Caco-2 (cell line): ENCODE results near the gene BCKDK. TPM values are rescaled to one million over a fixed set of nuclear protein-coding genes. Genes with fewer than 3 reads are reported as not detected.

Source experiments
- BruUV-seq: library from RNA; stranded (reverse); fragments of 400-500 nt; replicated peaks from 2 replicates; lab custom pipeline; 2021; lab: Mats Ljungman, UMichigan
- CTCF ChIA-PET: fragments of 300-600 bp; sonication (Branson Sonifier 250); formaldehyde crosslinking; loops from one replicate; lab custom pipeline; 2022; ENCODE audit warnings: antibody characterized with exemption; lab: Charles Lee
- POLR2A ChIA-PET: fragments of 300-600 bp; sonication (Branson Sonifier 250); formaldehyde crosslinking; loops from one replicate; lab custom pipeline; 2022; ENCODE audit warnings: antibody characterized with exemption; lab: Charles Lee
- DNase-seq, 2 experiments: peaks; one replicate each; pipeline versions ENCODE4 v3.0.0 to v3.0.0-alpha.2; 2020 to 2022
- H3K27me3 ChIP-seq: replicated peaks from 2 replicates; pipeline ENCODE4 v1.6.0; 2011; ENCODE audit warnings: low read length; ENCODE audit not compliant: control insufficient read depth, insufficient read depth
- H3K36me3 ChIP-seq: 2 replicates; pipeline ENCODE4 v1.5.1; 2011; ENCODE audit warnings: low read length; ENCODE audit not compliant: control insufficient read depth, insufficient read depth
- H3K4me1 ChIP-seq: fragments of 250-450 bp; sonication (Bioruptor Pico); 2 replicates; pipeline ENCODE4 v1.5.1; 2020; ENCODE audit warnings: mild to moderate bottlenecking
- H3K4me3 ChIP-seq: 2 replicates; pipeline ENCODE4 v1.5.1; 2011; ENCODE audit warnings: low read depth, mild to moderate bottlenecking, control low read depth, low read length
- H3K9me3 ChIP-seq: fragments of 250-450 bp; sonication (Bioruptor Pico); 2 replicates; pipeline ENCODE4 v1.5.1; 2020; ENCODE audit warnings: mild to moderate bottlenecking, moderate library complexity
- H3K27ac Mint-ChIP-seq: one replicate; pipeline ENCODE4 v1.8.0; 2022; ENCODE audit warnings: mixed read lengths; ENCODE audit not compliant: unreplicated experiment
- H3K27me3 Mint-ChIP-seq: one replicate; pipeline ENCODE4 v1.8.0; 2022; ENCODE audit warnings: mixed read lengths; ENCODE audit not compliant: insufficient read depth, unreplicated experiment
- H3K36me3 Mint-ChIP-seq: one replicate; pipeline ENCODE4 v1.8.0; 2022; ENCODE audit warnings: mild to moderate bottlenecking, mixed read lengths; ENCODE audit not compliant: insufficient read depth, unreplicated experiment
- H3K4me1 Mint-ChIP-seq: one replicate; pipeline ENCODE4 v1.8.0; 2022; ENCODE audit warnings: low read depth, mixed read lengths; ENCODE audit not compliant: unreplicated experiment
- H3K4me3 Mint-ChIP-seq: one replicate; pipeline ENCODE4 v1.8.0; 2022; ENCODE audit warnings: mild to moderate bottlenecking, moderate library complexity, mixed read lengths; ENCODE audit not compliant: unreplicated experiment
- H3K9me3 Mint-ChIP-seq: one replicate; pipeline ENCODE4 v1.8.0; 2022; ENCODE audit warnings: mixed read lengths; ENCODE audit not compliant: unreplicated experiment
- CTCF ChIP-seq, 2 experiments: fragments of 200-600 bp in 1 of 2; IDR thresholded peaks; 1 replicate in 1 of 2; 2 replicates in 1 of 2; pipeline versions ENCODE4 v1.5.1 to v1.8.0; 2011 to 2022; ENCODE audit warnings: antibody characterized with exemption in 1 of 2, control low read depth in 1 of 2, inconsistent platforms in 1 of 2, low read depth in 1 of 2, low read length in 1 of 2, mild to moderate bottlenecking in 1 of 2, moderate library complexity in 1 of 2; ENCODE audit not compliant: insufficient read depth in 1 of 2, severe bottlenecking in 1 of 2, unreplicated experiment in 1 of 2
- intact Hi-C: fragments of 100-400 bp; cut with micrococcal nuclease; formaldehyde crosslinking; loops from one replicate; pipeline ENCODE4 v1.10.0; 2022; ENCODE audit not compliant: unreplicated experiment
- total RNA-seq: library from RNA; stranded (reverse); gene quantifications from 2 replicates; pipeline ENCODE4 v1.2.3, GENCODE V29; 2022

The BCKDK gene
- total RNA-seq, 1 experiment from 2014 or later, result 34.1 TPM

DNA sequence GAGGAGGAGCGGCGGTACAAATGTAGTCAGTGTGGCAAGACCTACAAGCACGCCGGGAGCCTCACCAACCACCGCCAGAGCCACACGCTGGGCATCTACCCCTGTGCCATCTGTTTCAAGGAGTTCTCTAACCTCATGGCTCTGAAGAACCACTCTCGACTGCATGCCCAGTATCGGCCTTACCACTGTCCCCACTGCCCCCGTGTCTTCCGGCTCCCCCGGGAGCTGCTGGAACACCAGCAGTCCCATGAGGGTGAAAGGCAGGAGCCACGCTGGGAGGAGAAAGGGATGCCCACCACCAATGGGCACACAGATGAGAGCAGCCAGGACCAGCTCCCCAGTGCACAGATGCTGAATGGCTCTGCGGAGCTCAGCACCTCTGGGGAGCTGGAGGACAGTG, 31.2 kb upstream of the BCKDK start:
- peaks cover 8% of the 10 kb centered on the region for H3K36me3 Mint-ChIP-seq
- CTCF ChIA-PET, result no interaction called here
- H3K4me1 Mint-ChIP-seq, result peaks cover 7% of the 10 kb centered on the region
- BruUV-seq, result no TSS peak
- TF ChIP-seq CTCF (IDR thresholded peaks at IDR 0.05; ENCODE audit: insufficient read depth in 1 of 2, low read depth in 1 of 2, low read length in 1 of 2, severe bottlenecking in 1 of 2, unreplicated experiment in 1 of 2), result no peak
- Histone ChIP-seq H3K9me3 (no peaks in the 10 kb centered on the region), H3K36me3 (peaks cover 3% of the 10 kb centered on the region), H3K27me3 (no peaks in the 10 kb centered on the region), H3K4me1 (peaks cover 4% of the 10 kb centered on the region; the same call in 1 of the 2 replicates), H3K4me3 (no peak overlapping the region)
- POLR2A ChIA-PET, result no interaction called here
- H3K27me3 Mint-ChIP-seq, result no peaks in the 10 kb centered on the region
- intact Hi-C loops, result no loop called here
- no peak for DNase-seq
- no peak overlapping the region for H3K4me3 Mint-ChIP-seq
- no peak overlapping the region for H3K27ac Mint-ChIP-seq
- H3K9me3 Mint-ChIP-seq, result no peaks in the 10 kb centered on the region

DNA sequence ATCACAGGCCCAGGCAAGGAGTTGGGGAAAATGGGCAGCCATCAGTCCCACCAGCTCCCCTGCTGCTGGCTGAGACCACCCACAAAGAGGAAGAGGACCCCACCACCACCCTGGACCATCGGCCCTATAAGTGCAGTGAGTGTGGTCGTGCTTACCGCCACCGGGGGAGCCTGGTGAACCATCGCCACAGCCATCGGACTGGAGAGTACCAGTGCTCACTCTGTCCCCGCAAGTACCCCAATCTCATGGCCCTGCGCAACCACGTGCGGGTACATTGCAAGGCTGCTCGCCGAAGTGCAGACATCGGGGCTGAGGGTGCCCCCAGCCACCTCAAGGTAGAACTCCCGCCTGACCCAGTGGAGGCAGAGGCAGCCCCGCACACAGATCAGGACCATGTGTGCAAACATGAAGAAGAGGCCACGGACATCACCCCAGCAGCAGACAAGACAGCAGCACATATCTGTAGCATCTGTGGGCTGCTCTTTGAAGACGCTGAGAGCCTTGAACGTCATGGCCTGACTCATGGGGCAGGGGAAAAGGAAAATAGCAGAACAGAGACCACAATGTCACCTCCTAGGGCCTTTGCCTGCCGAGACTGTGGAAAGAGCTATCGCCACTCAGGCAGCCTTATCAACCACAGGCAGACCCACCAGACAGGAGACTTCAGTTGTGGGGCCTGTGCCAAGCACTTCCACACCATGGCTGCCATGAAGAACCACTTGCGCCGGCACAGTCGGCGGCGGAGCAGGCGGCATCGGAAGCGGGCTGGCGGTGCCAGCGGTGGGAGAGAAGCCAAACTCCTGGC, 30.4 kb upstream of the BCKDK start:
- Histone ChIP-seq H3K4me1 (no peaks in the 10 kb centered on the region), H3K36me3 (peaks cover 3% of the 10 kb centered on the region), H3K4me3 (no peak overlapping the region), H3K9me3 (no peaks in the 10 kb centered on the region), H3K27me3 (no peaks in the 10 kb centered on the region)
- POLR2A ChIA-PET, result interaction anchor here (0.7 kb wide), 1 partner anchor 21 kb away, joined by 3 read pairs; no protein-coding TSS in a partner anchor
- Mint-ChIP-seq H3K4me3 (no peak overlapping the region), H3K9me3 (no peaks in the 10 kb centered on the region), H3K27me3 (no peaks in the 10 kb centered on the region), H3K27ac (no peak overlapping the region), H3K36me3 (peaks cover 14% of the 10 kb centered on the region), H3K4me1 (peaks cover 7% of the 10 kb centered on the region)
- TF ChIP-seq CTCF (IDR thresholded peaks at IDR 0.05; ENCODE audit: insufficient read depth in 1 of 2, low read depth in 1 of 2, low read length in 1 of 2, severe bottlenecking in 1 of 2, unreplicated experiment in 1 of 2), result no peak
- BruUV-seq, result no TSS peak
- CTCF ChIA-PET, result no interaction called here
- intact Hi-C loops, result no loop called here
- no peak for DNase-seq

GRCh38 chr16:31078597-31079341, 29.4 kb upstream of the BCKDK start:
- H3K27me3 ChIP-seq, result no peaks in the 10 kb centered on the region
- no peak overlapping the region for H3K4me3 ChIP-seq
- ChIA-PET CTCF (no interaction called here), POLR2A (interaction anchor here (0.7 kb wide), 1 partner anchor 22 kb away, joined by 3 read pairs; no protein-coding TSS in a partner anchor)
- Mint-ChIP-seq H3K4me1 (peaks cover 7% of the 10 kb centered on the region), H3K27ac (no peak overlapping the region), H3K9me3 (no peaks in the 10 kb centered on the region), H3K36me3 (peaks cover 20% of the 10 kb centered on the region), H3K27me3 (no peaks in the 10 kb centered on the region), H3K4me3 (no peak overlapping the region)
- no peak for TF ChIP-seq CTCF (IDR thresholded peaks at IDR 0.05; ENCODE audit: insufficient read depth in 1 of 2, low read depth in 1 of 2, low read length in 1 of 2, severe bottlenecking in 1 of 2, unreplicated experiment in 1 of 2)
- H3K9me3 ChIP-seq, result no peaks in the 10 kb centered on the region
- peaks cover 3% of the 10 kb centered on the region for H3K36me3 ChIP-seq
- no peaks in the 10 kb centered on the region for H3K4me1 ChIP-seq
- no TSS peak for BruUV-seq
- DNase-seq, result no peak
- intact Hi-C loops, result no loop called here
